NCI-H1694 (cell line): ENCODE data around the gene SHTN1.

Experiments used
- DNase-seq: peaks from one replicate; lab custom pipeline; 2025; lab: John Stamatoyannopoulos, UW

Gene SHTN1, protein sequence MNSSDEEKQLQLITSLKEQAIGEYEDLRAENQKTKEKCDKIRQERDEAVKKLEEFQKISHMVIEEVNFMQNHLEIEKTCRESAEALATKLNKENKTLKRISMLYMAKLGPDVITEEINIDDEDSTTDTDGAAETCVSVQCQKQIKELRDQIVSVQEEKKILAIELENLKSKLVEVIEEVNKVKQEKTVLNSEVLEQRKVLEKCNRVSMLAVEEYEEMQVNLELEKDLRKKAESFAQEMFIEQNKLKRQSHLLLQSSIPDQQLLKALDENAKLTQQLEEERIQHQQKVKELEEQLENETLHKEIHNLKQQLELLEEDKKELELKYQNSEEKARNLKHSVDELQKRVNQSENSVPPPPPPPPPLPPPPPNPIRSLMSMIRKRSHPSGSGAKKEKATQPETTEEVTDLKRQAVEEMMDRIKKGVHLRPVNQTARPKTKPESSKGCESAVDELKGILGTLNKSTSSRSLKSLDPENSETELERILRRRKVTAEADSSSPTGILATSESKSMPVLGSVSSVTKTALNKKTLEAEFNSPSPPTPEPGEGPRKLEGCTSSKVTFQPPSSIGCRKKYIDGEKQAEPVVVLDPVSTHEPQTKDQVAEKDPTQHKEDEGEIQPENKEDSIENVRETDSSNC

DNA sequence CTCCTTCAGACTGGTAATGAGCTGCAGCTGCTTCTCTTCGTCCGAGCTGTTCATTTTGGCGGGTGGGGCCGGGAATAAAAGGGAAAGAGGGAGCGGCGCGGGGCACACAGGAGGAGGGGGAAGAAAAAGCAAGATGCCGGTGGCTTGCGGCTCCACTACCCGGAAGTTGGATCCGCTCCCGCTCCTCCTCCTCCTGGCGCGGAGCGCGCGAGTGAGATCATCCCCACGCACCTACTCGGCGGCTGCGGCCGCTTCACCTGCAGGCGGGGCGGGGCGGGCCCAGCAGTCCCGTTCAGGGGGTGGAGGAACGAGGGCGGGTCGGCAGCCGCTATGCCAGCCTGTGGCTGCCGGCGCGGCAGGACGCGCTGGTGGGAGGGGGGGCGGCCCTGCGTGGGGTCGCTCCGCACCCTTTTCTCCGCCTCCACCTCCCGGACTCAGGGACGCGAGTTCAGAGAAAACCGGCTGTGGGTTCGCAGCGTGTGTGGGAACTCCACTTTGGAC lies at the start of gene SHTN1:
Gene SHTN1, minus strand, starts transcription at position 162 of the 501 bp plus-strand sequence. Its CDS starts 108 bp downstream, at position 54.
- peak; percentile 18 for DNase-seq

DNA sequence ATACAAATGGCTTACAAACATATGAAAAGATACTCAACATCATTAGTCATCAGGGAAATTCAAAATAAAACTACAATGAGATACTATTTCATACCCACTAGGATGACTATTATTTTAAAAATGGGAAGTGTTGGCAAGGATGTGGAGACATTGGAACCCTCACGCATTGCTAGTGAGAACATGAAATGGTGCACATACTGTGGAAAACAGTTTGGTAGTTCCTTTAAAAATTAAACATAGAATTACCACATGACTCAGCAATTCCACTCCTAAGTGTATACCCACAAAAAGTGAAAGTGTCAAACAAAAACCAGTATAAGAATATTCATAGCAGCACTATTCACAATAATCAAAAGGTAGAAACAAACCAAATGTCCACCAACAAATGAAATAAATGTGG lies 48.5 kb upstream of the SHTN1 start:
- DNase-seq, result no peak

DNA sequence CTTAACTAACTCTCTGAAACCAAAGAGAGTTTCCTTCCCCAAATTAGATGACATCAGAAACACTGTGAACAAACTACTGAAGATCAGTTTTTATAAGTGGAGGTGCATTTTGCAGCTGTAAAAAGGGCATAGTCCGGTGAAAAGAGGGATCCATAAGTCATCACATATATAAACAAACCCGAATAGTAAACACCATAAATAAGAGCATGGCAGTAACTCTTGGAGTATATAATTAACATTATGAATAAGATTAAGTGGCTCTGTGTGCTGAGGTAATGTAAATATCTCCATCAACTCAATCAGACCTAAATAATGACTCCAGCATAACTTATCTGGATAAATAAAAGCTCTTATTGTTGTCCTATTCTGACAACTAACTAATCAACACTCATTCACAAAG lies 43.0 kb upstream of the SHTN1 start:
- DNase-seq, result no peak

DNA sequence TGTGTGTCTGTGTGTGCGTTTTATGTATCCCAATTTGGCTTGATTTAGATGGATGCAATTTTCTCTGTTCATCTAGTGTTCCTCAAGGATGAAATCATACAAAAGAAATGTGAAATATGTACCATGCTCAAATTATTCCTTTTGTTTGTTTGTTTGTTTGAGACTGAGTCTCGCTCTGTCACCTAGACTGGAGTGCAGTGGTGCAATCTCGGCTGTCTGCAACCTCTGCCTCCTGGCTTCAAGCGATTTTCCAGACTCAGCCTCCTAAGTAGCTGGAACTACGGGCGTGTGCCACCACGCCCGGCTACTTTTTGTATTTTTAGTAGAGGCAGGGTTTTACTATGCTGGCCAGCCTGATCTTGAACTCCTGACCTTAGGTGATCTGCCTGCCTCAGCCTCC lies 11.3 kb upstream of the SHTN1 start:
- DNase-seq, result no peak

DNA sequence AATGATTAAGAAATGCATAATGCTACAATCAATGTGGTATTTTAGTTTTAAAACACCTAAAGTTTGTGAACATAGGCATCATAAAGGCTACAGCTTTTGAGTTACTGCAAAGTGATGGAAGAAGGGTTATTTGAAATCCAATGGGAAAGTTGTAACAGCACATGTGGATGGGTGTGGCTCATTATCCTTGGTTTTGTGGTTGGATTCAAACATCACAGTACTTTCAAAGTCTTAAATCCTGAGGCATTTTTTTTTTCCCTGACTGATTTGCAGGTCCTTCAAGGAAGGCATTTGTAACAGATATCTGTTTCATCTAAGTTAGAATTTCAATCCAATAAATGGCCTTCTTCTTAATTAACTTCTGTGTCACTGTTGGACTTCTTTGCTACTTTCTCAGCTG lies 9.8 kb upstream of the SHTN1 start:
- DNase-seq, result no peak

DNA sequence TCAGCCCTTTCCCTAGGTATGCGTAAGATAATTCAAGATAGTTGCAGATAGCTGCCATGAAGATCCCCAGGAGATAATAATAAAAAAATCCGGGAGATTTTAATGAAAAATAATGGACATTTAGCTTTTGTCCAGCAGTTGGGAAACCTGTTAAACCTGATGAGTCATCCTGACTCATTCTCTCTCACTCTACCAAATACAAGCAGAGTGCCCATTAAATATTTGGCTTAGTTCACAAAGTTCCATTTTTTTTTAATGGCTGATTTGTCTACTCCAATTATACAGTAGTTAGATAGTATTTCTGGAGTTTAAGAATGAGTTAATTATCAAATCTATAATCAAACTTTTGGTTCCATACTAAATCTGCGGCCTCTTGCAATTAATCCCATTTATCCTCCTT lies 2.1 kb upstream of the SHTN1 start:
- DNase-seq, result no peak

DNA sequence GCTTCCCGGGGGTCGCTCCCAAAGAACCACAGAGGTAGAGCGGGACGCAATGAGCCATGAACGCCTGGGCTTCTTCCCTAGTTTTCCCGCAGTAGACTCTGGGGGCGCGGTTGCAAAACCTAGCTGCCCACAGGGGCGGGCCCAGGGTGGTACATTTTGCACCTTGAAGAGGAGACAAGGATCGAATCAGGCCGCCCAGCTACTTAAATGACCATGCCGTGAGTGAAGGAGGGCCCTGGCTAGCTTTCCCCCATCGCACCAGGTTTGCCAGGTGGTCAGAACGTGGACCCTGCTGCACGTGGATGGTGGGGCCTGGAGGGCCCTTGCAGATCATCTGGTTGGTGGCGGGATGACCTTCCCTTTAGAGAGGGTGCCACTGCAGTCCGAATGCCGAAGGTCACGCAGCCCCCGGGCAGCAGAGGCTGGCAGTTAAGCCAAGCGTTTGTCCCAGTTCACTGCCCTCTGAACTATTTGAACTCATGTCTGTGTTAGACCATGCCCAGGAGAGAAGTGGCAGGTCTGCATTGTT lies 604 bp upstream of the SHTN1 start:
- no peak for DNase-seq

DNA sequence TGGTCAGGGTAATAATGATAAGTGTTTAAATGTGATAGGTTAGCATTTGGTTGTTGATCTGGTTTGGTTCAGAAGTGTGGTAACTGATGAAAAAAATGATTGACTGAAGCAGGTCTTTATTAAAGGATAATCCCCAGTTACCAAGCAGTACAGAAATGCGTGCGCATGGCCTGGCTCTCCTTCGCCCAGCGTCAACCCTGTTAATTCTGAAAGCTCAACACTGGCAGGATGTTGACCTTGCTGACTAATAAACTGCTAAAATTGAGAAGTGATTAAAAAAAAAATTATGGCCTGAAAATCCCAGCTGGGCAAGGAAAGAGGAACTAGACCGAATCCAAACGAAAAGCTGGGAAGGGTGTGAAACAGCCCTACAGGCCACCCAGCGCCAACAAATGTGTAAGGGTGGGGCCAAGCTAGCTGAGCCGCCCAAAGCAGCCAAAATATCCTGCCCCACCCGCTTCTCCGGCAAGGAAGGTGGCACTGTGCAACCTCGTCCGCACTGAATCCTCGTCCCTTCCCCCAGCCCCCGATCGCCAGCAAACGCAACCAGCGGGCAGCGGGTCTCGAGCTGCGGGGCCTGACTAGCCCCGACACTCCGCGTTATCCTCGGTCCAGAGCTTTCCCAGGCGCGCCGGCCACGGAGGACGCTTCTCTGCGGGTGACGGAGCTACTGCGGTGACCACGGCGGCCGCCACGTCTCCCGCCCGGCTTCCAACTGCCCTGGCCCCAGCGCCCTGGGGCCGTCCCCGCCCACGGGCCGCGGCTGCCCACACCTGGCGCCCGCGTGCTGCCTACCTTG lies 561 bp downstream of the SHTN1 start:
- no peak for DNase-seq

DNA sequence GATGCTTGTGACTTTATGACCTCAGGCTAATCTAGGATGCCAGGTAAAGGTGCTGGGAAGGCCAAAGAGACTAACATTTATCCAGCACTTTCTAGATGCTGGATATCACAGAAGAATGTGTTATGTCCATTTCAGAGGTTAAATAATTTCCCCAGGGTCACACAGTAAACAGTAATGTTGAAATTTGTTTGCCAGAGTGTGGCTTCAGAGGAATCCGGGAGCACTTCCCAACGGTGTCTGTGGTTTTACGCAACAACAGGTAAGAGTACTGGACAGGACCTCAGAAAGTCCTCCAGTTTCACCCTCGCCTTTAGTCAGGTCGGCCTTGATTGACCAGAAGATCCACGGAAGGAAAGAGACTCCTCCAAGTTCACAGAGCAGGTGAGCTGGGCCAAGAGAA lies 1.7 kb downstream of the SHTN1 start:
- no peak for DNase-seq

DNA sequence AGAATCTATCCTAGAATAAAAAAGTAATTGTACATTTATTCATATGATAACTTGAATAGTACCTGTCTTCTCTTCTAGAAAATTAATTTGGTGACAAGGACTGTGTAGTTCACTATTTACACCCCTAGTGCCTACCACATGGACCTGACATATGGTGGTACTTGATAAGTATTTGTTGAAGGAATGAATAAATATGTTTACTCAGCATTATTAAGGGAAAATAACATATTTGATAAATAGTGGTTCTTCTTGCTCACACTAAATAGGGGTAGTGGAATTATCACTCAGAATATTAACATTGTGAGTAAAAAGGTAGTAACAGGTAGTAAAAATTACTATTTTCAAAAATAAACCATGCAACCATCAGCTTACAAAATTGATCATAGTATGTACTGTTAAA lies 2.8 kb downstream of the SHTN1 start:
- DNase-seq, result peak; percentile 5

DNA sequence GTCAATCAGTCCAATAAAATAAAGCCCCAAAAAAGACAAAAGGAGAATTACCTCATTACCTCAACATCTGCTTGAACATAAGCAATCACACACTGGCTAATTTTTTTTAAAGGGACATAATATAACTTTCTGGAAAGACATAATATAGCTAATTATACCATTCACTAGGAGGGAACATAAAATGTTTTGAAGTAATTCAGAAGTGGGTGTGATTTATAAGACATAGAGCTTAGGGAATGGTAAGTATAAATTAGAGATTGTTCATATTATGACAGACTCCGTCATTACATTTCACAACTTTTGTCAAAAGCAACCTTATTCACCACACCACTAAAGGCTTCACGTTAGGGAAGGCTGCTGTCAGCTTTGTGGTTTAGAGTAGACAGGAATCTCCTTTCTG lies 3.8 kb downstream of the SHTN1 start:
- DNase-seq, result no peak

DNA sequence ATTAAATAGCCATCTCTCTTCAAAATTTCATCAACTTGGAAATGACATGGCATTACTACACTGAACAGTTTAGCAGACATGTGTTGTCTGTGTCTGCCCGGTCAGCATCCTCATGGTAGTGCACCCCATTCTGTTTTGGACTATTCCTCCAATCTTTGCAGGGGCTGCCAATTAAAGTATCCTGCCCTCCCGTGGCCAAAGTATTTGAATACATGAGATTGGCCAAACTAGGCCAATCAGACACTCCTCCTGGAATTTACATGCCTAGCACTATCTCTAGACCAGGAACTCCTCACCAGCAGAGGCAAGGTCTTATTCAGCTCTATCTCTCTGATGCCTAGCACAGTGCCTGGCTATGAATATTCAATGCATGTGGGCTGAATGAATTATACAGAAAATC lies 4.4 kb downstream of the SHTN1 start:
- no peak for DNase-seq

DNA sequence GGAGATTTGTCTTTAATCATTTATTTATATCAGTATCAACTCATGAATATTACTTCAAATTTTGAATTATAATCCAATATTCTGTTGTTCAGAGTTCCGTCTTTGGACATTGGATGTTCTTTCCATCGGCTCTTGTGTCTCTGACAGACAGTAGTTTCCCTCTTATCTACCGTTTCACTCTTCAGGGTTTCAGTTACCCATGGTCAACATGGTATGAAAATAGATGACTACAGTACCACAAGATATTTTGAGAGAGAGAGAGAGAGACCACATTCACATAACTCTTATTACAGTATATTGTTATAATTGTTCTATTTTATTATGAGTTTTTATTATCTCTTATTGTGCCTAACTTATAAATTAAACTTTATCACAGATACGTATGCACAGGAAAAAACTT lies 6.8 kb downstream of the SHTN1 start:
- no peak for DNase-seq

DNA sequence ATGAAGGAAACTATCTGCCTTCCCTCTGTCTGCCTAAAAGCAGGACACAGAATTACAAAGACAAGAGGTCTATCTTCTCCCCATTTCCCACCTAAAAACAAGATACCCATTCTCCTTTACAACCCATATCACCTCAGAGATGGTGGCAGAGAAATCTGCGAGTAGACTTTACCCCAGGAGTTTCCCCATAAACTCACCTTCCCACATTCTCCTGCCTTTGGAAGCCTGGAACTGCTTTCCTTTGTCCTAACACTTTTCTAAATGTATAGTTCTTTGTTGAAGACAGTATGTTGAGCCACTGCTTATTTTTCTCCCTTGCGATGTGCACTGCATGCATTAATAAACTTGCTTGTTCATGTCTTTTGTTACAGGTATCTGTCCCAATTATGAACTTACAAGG lies 8.0 kb downstream of the SHTN1 start:
- DNase-seq, result no peak

DNA sequence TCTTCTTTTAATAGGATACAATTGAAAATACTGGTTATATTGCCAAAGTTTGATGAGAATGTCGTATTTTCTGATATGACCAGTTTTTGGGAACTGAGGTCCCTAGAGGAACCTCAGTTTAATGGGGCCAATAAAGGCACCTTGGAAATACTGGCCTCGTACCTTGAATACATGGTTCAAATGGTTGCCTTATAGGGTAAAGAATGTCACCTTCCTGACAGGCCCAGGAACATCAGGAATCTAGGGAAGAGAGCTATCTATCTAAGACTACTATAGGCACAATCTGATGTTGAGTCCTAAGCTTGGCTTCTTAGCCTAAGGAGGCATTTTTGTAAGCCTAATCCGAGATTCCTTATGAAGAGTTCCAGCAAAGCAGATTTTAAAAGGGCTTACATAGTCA lies 9.3 kb downstream of the SHTN1 start:
- no peak for DNase-seq

DNA sequence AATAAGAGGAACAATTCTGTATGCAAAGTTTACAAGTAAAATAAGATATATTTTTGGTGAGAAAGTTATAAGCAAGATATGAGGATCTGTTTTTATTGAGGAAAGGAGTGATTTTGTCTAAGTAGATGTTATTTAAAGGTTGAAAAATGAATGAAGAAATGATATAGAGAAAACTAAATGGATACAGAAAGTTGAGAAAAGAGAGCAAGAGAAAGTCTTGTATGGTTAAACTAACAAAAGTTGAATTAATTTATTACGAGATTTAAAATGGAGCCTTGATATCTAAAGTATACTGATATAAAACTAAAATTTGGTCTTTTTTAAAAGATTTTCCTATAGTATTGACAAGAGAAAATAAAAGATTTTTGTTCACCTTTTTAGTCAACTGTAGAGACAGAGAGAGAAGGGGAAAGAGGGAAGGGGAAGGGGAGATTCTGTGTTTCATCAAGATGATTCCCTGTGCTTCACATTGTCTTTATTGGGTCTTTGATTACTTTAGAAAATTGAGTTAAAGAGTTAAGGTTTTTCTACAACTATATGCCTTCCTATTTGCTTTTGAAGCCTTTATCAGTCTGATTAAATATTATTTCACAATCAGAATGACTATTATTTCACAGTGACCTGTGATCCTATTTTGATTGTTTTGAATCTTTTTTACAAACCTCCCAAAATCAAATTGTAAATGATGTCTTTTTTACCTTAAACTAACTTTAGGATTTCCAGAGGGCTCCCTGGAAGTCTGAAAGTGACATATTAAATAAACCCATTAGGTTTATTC lies 10.7 kb downstream of the SHTN1 start:
- DNase-seq, result no peak

DNA sequence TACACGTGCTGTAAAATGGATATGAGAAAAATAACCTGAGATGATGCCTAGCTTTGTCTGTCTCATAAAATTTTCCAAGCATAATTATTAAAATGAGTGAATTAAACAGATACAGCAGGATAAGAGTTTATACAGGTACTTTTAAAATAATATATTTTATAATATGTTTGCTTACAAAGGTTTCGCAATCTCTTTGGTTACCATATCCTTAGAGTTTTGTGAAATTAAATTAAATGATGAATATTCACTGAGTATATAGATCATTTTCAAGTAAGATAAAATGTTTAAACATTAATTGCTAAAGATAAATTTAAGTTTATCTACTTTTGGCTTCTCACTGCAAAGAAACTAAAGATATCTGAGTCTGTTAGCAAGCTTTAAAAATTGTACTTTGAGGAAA lies 11.4 kb downstream of the SHTN1 start:
- no peak for DNase-seq

DNA sequence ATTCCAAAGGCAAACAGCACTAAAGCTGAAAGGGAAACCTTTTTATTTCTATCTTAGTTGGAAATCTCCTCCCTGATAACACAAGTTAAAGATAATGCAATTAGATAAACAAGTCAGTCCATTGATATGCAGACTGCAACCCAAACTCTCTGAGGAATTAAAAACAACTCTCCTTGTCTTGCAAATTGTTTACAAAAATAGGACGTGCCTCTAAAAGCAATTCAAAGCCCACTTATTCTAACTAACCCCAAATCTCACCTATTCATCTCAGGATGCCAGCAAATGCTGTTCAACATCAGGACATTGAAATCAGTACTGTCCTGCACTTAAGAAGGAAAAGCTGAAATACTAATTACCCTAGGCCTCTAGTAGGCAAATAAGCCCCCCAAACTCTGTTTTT lies 12.8 kb downstream of the SHTN1 start:
- no peak for DNase-seq

DNA sequence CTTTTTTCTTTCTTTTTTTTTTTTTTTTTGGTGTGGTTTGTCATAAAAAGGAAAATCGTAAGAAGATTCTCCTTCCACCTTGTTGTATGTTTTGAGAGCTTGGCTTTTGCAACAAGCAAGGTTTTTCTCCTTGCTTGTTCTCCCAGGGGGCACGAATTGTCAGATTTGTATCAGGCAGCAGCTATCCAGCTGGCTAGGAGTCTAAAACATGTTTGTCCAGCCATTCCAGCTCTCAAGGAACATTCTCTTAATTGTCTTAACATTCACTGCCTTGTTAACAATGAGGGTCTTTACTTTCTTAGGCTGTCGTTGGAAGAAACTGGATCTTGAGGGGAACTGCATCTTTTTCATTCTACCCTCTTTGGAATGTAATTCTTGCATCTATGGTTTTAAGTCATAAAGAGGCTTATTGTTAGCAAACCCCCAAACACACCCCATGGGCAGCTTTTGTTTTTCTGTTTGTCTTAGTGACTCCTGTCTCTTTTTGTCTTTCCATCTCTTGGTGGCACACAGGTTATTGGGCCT lies 14.6 kb downstream of the SHTN1 start:
- DNase-seq, result no peak

DNA sequence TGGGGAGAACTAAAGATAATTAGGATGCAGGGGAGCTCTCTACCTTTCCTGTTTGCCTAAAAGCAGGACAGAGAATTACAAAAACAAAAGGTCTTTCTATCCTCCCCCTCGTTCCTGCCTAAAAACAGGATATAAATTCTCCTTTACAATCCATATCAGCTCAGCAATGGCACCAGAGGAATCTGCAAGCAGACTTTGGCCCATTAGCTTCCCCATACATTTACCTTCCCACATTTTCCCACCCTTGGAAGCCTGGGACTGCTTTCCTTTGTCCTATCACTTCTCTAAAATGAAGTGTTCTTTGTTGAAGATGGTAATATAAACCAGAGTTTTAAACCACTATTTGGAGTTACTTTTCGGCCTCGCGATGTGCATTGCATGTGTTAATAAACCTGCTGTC lies 15.5 kb downstream of the SHTN1 start:
- DNase-seq, result no peak

DNA sequence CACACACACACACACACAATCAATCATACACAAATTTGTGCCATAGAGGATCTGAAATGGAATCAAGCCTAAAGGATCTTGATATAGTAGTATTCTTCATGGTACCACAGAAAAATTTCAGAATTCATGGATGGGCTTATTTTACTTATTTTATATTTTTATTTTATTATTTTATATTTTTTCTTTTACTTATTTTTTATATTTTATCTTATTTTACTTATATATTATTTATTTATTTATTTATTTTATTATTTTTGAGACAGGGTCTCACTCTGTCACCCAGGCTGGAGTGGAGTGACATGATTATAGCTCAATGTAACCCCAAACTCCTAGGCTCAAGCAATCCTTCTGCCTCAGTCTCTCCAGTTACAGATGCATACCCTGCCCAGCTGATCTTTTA lies 16.7 kb downstream of the SHTN1 start:
- DNase-seq, result no peak

DNA sequence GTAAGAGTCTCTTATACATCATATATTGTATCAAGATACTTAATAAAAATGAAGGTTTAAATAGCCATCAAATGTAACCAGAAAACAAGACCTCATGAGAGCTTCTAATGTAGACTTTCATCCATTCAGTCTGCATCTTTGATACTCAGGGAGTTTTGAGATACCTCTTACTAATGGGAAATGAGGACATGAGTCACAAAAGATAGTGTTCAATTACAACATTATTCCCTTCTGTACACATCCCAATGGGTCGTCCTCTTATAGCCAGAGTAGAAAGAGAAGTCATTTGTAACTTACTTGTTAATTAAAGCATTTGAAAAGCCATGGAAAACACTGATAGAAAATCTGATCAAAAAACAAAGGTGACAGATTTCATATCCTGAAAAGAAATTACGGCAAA lies 19.4 kb downstream of the SHTN1 start:
- no peak for DNase-seq
